Muscle layer of duodenum (tissue), 2 donors: Measurements from ENCODE around the gene AFAP1L2.

ENCODE experiments used
- H3K27ac ChIP-seq: one replicate; pipeline ENCODE4 v1.7.0; 2013; ENCODE audit warnings: mild to moderate bottlenecking, low read length
- H3K27me3 ChIP-seq: one replicate; pipeline ENCODE4 v1.7.0; 2013; ENCODE audit warnings: low read depth, mild to moderate bottlenecking, control low read depth, low read length
- H3K36me3 ChIP-seq, 2 donors: one replicate each; pipeline ENCODE4 v1.7.0; 2013; ENCODE audit warnings: low read length in 2 of 2, control low read depth in 1 of 2, mild to moderate bottlenecking in 1 of 2; ENCODE audit not compliant: insufficient read depth in 2 of 2, control insufficient read depth in 1 of 2
- H3K4me1 ChIP-seq, 2 donors: one replicate each; pipeline ENCODE4 v1.7.0; 2013; ENCODE audit warnings: low read length in 2 of 2, mild to moderate bottlenecking in 2 of 2, control low read depth in 1 of 2, moderate library complexity in 1 of 2; ENCODE audit not compliant: insufficient read depth in 2 of 2, control insufficient read depth in 1 of 2
- H3K4me3 ChIP-seq, 2 donors: one replicate each; pipeline ENCODE4 v1.7.0; 2013; ENCODE audit warnings: low read length in 2 of 2, low read depth in 1 of 2, mild to moderate bottlenecking in 1 of 2
- H3K9me3 ChIP-seq, 2 donors: one replicate each; pipeline ENCODE4 v1.7.0; 2013; ENCODE audit warnings: low read length in 2 of 2, control low read depth in 1 of 2, mild to moderate bottlenecking in 1 of 2; ENCODE audit not compliant: control insufficient read depth in 1 of 2
- donor health status: healthy.

Gene AFAP1L2

GRCh38 chr10:114397651-114398145, 6.6 kb downstream of the AFAP1L2 start:
- Histone ChIP-seq H3K36me3 (no peaks in the 10 kb centered on the region), H3K4me1 (peaks cover 26 to 50% of the 10 kb centered on the region in 2 donors), H3K4me3 (peak overlapping the region; percentile 27 to 29), H3K9me3 (no peaks in the 10 kb centered on the region), H3K27ac (peak overlapping the region; percentile 75), H3K27me3 (no peaks in the 10 kb centered on the region)

GRCh38 chr10:114396464-114396863, 7.8 kb downstream of the AFAP1L2 start:
- H3K9me3 ChIP-seq = no peaks in the 10 kb centered on the region
- peaks cover 26 to 53% of the 10 kb centered on the region in 2 donors for H3K4me1 ChIP-seq
- no peaks in the 10 kb centered on the region for H3K36me3 ChIP-seq
- no peak overlapping the region for H3K27ac ChIP-seq
- no peak overlapping the region for H3K4me3 ChIP-seq
- H3K27me3 ChIP-seq = no peaks in the 10 kb centered on the region

DNA sequence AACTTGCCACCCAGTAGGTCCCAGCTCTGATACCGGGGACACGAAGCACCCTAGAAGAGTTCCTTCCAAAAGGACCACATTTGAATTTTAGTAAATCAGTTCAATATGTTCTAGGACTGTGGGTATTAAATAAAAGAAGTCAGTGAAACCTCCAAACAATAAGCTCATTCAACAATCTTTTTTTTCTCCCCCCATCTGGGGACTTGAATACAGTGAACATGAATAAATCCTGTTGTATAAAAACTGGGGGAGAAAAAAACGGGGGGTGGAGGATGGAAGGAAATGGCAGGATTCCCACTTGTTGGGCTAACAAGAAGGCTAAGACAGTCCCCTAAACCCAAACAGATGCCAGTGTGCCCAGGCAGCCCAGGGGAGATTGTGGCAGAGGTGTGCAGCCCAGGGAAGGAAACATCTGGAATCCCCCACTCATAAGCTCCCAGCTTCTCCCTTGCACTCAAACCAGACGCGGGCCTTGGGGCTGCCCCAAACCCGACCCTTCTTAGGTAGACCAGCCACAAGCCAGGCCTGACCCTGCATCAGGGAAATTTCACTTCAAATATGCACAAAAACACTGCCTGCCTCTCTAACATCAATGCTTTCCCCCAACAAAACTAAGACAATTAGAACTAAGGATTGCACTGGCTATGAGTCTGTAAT, 8.8 kb downstream of the AFAP1L2 start:
- Histone ChIP-seq H3K4me1 (peaks cover 25 to 50% of the 10 kb centered on the region in 2 donors), H3K27me3 (no peaks in the 10 kb centered on the region), H3K9me3 (no peaks in the 10 kb centered on the region), H3K4me3 (no peak overlapping the region), H3K36me3 (no peaks in the 10 kb centered on the region), H3K27ac (no peak overlapping the region)

DNA sequence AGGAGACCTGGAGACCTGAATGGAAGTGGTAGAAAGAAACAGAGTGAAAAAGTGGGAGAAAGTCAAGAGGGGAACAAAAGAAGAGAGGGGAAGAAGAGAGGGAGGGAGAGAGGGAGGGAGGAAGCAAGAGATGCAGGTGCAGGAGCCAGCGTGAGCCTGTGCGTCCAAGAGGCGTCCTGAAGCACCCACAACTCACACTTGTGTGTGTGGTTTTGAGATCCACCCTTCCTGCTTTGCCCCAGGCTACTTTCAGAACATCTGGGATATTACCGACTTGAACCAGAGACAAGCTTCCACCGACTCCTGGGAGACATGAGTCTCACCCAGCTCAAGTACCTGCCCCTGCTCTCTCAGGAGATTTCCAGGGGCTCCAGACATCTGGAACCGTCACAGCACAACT, 9.8 kb downstream of the AFAP1L2 start:
- H3K4me1 ChIP-seq = peaks cover 21 to 41% of the 10 kb centered on the region in 2 donors
- H3K36me3 ChIP-seq = no peaks in the 10 kb centered on the region
- H3K9me3 ChIP-seq = no peaks in the 10 kb centered on the region
- no peak overlapping the region for H3K4me3 ChIP-seq
- no peaks in the 10 kb centered on the region for H3K27me3 ChIP-seq
- H3K27ac ChIP-seq = no peak overlapping the region

DNA sequence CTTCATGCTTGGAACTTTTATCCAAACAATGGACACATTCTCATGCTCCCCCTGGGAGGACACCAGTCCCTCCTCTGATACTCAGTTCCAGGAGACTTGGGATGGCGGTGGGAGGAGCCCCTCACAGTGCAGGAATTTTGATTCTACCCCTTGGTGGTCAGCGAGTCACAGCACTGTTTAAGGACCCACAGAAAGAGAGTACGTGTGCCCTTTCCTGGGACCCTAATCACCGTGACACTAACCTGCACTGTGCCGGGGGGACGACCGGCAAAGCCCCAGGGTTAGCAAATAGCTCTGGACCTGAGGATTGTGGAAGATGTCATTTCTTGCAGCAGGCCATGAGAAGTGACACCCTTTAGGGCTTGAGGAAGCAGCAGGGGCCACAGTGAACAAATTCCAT, 10.4 kb downstream of the AFAP1L2 start:
- no peaks in the 10 kb centered on the region for H3K27me3 ChIP-seq
- no peaks in the 10 kb centered on the region for H3K36me3 ChIP-seq
- peaks cover 21 to 40% of the 10 kb centered on the region in 2 donors for H3K4me1 ChIP-seq
- H3K9me3 ChIP-seq = no peaks in the 10 kb centered on the region
- H3K4me3 ChIP-seq = no peak overlapping the region
- H3K27ac ChIP-seq = no peak overlapping the region

GRCh38 chr10:114393482-114393881, 10.8 kb downstream of the AFAP1L2 start:
- Histone ChIP-seq H3K4me3 (no peak overlapping the region), H3K27me3 (no peaks in the 10 kb centered on the region), H3K27ac (no peak overlapping the region), H3K4me1 (peaks cover 21 to 37% of the 10 kb centered on the region in 2 donors), H3K36me3 (no peaks in the 10 kb centered on the region), H3K9me3 (no peaks in the 10 kb centered on the region)

DNA sequence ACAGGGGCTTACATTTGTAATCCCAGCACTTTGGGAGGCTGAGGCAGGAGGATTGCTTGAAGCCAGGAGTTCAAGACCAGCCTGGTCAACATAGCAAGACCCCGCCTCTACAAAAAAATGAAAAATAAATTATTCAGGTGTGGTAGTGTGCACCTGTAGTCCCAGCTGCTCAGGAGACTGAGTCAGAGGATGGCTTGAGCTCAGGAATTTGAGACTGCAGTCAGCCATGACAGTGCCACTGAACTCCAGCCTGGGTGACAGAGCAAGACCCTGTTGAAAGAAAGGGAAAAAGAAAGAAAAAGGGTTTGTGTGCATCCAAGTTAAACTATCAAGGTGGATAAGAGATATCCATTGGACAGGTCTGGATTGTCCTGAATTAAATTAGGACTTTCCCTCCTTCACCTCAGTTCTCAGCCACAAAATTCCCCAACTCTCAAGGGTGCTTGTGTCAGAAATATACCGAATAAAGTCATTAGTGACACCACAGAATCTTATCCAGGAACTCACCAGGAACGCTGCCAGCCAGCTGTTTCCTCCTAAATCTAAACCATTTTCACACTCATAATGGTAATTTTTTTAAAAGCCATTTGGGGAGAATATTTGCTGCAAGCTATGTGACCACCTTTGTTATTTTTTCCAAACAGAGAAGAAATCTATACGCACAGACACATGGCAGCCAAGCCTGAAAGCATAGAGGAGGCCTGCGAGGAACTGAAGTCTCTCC, 12.0 kb downstream of the AFAP1L2 start:
- Histone ChIP-seq H3K27me3 (no peaks in the 10 kb centered on the region), H3K4me1 (peaks cover 11 to 29% of the 10 kb centered on the region in 2 donors), H3K27ac (no peak overlapping the region), H3K4me3 (no peak overlapping the region), H3K36me3 (no peaks in the 10 kb centered on the region), H3K9me3 (no peaks in the 10 kb centered on the region)

DNA sequence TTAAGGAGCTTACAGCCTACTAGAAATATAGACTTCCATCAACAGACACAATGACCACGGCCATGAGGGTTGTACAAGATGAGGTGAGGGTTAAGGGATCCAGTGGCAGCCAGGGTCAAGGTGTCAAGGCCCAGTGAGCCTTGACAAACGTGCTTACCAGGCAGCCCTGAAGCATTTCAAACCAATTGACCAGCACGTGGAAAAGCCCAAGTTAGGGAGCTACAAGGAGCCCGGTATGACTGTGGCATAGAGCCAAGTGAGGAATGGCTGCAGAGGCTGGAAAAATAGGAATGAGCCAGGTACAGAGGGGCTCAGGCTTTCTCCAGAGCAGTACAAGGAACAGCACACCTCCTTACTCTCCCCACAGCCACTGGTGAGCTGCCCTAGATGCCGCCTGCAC, 12.7 kb downstream of the AFAP1L2 start:
- Histone ChIP-seq H3K9me3 (no peaks in the 10 kb centered on the region), H3K36me3 (no peaks in the 10 kb centered on the region), H3K27me3 (no peaks in the 10 kb centered on the region), H3K27ac (no peak overlapping the region), H3K4me1 (peaks cover 4 to 24% of the 10 kb centered on the region in 2 donors), H3K4me3 (no peak overlapping the region)

- H3K4me1 ChIP-seq = peaks cover 0 to 38% of the 10 kb centered on the region in 2 donors
- H3K27ac ChIP-seq = no peak overlapping the region
- H3K36me3 ChIP-seq = no peaks in the 10 kb centered on the region
These were observed 14.9 kb downstream of the AFAP1L2 start for GRCh38 chr10:114389426-114389825.

DNA sequence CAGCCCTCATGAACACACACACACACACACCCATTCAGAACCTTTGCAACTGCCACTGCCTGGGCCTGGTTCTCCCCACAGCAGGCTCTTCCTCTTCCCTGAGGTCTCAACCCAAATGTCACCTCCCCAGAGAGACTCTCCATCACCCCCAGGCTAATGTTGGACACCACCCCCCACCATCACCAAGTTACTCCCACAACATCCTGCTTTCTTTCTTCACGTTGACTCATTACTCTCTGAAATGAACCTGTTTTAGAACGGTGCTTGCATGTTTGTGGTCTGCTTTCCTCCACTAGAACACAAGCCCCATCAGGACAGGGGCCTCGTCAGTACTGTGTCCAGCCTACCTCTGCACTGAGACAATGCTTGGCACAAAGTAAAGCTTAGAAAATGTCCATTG, 16.0 kb downstream of the AFAP1L2 start:
- no peak overlapping the region for H3K4me3 ChIP-seq
- peaks cover 0 to 37% of the 10 kb centered on the region in 2 donors for H3K4me1 ChIP-seq
- no peaks in the 10 kb centered on the region for H3K27me3 ChIP-seq
- H3K27ac ChIP-seq = no peak overlapping the region
- no peaks in the 10 kb centered on the region for H3K36me3 ChIP-seq
- no peaks in the 10 kb centered on the region for H3K9me3 ChIP-seq

More at GRCh38 chr10:114389426-114389825, 14.9 kb downstream of the AFAP1L2 start:
- Histone ChIP-seq H3K9me3 (no peaks in the 10 kb centered on the region), H3K27me3 (no peaks in the 10 kb centered on the region), H3K4me3 (no peak overlapping the region)

GRCh38 chr10:114387784-114388183, 16.5 kb downstream of the AFAP1L2 start:
- peaks cover 0 to 32% of the 10 kb centered on the region in 2 donors for H3K4me1 ChIP-seq
- no peaks in the 10 kb centered on the region for H3K9me3 ChIP-seq
- H3K36me3 ChIP-seq = no peaks in the 10 kb centered on the region
- no peak overlapping the region for H3K4me3 ChIP-seq
- no peaks in the 10 kb centered on the region for H3K27me3 ChIP-seq
- H3K27ac ChIP-seq = no peak overlapping the region
